DMS53 treated with DMSO at 0.1 percent for 48 hours (cell line): Measurements from ENCODE around the gene DPCD.
"Not testable (repeated sequence)": the region's sequence is repeated elsewhere in the genome, so short reads cannot be mapped to it uniquely, and the experiment has no call there.

Source experiments
- DNase-seq: peaks from one replicate; lab custom pipeline; 2025; ENCODE audit not compliant: unreplicated experiment; lab: John Stamatoyannopoulos, UW

Gene DPCD

DNA sequence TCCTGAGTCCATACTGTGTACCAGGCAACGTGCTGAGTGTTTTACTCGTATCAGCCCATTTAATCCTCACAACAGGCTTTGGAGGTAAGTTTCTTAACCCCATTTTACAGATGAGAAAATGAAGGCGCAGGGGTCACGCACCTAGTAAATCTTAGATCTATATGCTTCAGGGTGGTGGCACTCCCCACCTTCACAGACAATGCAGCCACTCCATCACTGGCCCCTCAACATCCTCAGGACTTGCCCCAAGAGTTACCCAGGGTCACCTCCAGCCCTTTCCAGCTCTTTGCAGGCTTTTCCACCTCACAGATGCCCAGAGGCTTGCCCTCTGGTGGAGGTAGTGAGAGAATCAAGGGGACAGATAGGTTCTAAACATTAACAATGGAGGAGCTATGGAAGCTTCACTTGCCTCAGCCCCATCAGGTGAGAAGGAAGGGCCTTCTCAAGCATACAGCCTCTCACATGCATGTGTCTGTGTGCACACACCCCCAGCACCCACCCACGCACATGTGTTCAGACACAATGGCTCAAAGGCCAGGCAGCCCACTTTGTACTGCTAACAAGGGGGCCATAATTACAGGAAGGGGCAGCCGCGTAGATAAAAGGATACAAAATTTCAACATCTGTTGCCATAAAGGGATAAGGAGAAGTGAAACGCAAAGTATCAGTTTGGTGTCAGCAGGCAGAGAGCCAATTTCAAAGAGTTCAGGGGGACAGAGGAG lies 29.1 kb downstream of the DPCD start:
- DNase-seq = no peak

DNA sequence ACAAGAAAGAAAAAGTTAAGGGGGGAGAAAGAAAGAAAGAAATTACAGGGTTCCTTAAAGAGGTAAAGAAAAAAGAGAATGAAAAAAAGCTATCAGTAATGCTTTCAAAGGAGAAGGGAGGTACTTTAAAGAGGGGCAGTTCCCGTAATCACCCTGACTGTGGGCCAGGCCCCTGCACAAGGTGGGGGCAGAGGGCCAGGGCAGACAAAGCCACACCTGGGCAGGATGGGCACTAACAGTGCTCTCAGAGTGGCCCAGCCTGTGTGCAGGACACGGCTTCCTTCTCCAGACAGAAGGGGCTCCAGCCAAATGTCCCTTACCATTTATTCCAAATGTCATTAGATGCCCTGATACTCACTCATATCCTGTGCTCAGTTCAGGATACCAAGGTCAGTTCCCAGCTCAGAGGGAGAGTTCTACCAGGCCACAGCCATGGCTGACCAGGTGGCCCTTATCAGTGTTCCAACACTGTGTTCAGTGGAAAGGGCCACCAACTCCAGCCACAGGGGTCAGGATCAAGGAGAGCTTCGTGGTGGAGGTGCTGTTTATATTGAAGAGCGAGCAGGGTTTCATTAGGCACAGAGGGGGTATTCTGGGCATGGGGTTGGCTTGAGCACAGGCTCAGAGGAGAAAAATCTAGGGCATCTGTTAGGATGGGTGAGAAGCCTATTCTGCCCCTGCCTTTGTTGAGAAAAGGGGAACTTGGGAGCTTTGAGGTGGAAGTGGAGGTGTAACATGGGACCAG lies 29.9 kb downstream of the DPCD start:
- DNase-seq = no peak

DNA sequence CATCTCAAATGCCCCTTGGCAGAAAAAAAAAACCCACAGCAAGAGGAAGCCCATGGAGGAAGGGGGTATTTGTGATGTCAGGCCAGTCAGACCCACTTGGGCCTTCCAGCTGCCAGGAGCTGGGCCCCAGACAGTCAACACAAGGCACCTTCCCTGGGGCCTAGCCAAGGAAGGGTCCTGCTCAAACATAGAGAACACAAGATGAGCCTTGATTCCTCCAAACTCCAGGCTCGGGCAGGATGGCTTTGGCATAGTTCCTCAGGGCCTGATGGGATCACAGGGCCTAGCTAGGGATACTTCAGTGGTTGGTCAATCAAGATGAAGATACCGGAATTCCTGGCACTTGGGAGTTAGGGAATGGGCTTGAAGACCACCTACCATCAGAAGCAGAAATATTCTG lies 30.8 kb downstream of the DPCD start:
- no peak for DNase-seq

DNA sequence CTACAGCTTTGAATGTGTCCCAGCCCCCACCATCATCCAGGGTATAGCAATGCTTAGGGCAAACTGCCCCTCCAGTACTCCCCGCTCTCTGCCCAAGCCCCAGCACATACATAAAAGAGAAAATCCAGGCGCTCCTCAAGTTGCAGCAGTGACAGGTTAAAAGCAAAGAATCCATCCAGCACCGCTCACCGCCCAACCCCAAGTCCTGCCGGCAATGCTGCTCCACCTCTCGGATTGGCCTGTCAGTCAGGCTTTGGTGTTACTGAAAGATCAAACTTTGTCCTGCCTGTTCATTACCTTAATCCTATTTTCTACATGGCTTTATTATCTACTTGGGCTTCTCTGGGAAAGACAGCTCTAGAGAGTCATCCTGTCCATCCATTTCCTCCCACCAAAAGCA lies 31.9 kb downstream of the DPCD start:
- no peak for DNase-seq

DNA sequence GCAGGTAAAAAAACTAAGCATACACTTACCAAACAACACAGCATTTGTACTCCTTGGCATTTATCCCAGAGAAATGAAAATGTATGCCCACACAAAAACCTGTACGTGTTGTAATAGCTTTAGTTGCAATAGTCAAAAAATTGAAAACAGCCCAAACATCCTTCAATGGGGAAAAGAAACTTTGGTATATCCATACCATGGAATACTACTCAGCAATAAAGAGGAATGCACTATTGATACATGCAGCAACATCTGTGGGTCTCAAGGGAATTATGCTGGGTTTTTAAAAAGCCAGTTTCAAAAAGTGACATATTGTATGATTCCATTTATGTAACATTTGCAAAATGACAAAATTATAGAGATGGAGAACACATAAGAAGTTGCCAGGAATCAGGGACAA lies 35.4 kb downstream of the DPCD start:
- no peak for DNase-seq

DNA sequence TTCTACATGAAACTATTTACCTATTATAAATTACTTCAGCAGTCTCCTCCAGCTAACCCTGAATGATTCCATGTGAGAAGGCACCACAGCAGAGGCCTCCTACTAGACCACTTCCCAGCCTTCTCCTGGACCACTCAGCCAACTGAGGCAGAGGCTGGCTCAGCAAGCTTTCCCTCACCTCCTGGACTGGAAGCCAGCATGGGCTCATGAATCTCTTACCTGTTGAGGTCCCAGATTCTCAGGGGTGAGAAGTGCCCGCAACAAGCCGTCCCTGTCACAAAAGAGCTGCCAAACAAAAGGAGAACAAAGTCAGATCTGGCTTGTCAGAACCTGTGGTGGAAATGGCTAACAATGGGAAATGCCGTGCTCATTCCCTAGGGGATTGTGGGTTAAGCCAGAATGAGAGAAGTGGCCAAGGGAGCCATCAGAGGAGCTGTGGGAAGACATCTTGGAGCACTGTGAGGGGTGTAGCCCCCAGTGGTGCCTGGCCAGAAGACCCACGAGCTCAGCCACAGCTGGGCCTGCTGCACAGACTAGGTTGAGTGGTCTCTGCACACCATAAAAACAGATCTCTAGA lies 36.5 kb downstream of the DPCD start:
- no peak for DNase-seq

DNA sequence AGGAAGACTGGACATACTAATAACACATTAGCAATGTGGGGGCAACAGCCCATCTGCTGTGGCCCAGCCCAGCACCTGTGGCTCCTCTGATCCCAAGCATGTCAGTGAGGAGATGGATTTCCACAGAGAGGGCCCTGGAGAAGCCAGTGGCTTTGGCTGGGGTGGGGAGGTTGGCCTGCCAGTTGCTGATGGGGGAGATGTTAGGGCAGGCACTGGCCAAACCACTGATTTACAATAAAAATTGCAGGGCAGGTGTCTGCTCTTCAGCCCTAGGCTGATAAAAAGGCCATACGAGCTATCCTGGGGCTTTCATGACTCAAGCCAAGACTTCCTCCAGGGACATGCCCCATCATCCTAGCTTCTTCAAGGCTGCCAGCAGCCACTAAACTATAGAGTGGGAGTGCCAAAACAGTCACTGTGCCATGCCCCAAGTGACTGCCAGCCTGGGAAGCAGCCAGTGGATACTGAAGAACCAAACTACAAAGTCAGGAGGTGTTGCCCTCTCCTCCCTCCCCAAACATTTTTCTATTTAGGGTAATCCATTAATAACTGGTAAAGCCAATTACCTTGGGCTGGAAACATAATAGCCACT lies 37.8 kb downstream of the DPCD start:
- DNase-seq = no peak

DNA sequence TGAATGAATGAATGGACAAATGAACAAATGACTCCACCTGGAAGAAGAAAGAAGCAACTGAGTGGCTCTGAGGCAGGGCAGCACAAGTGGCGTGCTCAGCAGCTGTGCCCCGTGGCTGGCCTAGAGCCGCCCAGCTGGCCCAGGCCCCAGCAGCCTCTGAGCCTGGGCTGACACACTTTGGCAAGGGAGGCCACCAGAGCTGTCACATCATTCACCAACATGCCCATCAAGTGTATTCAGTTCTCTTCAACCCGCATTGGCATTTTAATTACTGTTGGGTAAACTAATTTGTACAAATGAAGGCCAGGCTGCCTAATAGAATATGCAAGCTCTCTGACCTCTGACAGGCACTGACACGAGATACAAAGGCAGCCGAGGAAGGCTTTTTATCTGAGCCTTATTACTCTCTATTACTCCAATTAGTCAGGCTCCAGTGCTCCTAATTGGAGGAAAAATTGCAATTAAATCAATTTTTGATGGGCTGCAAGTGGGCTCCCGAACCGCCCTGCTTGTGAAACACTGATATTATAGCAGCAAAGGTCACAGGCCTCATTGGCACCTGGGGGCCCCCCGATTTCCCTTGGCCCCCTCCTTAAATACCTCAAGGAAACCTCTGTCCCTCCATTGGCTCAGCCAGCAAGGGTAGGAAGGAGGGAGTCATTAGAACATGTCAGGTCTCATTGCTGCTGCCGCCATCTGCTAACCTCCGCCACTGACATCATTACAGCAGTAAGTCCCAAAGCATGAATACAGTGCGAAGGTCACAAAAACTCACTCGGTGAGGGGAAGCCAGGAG lies 41.9 kb downstream of the DPCD start:
- DNase-seq = no peak

DNA sequence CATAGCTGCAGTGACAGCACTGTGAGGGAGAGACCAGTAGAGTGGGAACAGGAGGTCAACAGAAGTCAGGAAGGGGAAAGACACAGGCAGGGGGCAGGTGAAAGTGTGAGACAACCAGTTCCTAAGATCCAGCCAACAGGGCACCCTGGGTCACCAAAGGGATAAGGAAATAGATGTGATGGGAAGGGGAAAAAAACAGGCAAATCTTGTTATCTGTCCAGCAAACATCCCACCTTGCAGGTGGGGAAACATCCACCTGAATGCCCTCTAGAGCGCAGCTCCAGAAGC lies 42.5 kb downstream of the DPCD start:
- no peak for DNase-seq

DNA sequence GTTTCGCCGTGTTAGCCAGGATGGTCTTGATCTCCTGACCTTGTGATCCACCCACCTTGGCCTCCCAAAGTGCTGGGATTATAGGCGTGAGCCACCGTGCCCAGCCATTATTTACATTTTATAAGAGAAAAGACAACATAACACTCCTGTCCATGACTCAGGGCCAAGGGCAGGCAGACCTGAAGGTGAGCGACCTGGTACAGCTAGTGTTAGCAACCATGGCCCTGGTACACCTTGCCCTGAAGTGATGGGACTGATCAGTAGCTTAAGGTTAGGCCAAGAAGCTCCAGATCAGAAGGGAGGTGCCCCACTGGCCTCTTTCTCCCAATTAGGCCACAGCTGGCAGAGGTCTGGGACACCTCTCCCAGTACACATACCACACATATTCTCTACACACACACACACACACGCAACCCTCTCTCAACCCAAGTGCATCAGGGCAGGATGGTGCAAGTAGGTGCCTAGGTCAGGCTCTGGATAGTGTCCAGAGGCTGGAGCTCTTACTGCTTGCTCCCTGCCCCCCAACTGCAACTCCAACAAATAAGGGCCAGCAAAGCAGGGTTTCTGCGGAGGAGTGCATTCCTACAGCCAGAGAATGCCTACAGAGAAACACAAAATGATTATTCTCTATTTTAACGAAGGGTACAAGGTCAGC lies 43.8 kb downstream of the DPCD start:
- DNase-seq = no peak

DNA sequence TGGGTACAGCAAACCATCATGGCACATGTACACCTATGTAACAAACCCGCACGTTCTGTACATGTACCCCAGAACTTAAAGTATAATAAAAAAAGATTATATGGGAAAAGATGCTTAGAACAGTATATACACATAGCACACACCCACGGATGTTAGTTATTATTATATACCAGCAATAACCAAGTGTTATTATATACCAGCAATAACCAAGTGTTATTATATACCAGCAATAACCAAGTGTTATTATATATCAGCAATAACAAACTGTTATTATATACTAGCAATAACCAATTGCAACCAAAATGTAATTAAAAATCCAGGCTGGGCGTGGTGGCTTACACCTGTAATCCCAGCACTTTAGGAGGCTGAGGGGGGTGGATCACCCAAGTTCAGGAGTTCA lies 45.4 kb downstream of the DPCD start:
- DNase-seq = not testable (repeated sequence)

DNA sequence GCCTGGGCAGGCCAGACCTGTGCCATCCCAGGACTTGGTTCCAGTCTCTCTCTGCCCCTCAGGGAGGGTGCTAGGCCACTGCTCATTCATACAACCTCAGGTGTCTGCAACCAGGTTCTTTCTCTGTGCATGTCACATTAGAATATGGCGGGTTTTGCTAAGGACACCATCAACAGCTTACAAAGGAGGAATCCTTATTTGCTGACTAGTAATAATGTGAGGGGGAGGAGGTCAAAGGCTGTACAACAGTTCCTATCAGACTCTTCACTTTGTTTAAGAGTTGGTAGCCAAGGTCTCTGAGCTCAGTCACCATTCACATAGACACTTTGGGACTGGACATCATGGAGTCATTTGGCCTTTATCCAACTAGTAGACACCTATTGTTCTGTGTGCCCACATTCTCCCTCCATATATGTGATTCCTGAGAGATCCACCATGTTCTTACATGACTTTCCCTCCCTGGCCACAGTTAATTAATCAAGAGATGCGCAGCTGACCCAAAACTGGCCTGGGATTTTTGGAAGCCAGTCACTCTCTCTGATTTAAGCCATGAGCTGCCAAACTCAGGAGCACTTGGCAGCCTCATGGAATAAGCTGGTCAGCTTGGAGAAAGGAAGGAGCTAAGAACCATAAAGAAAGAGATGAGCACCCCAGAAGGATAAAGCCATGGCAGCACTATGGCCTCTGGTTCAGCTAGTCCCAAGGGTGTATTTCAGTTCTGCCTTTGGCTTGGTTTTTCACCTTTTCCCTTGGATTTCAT lies 51.2 kb downstream of the DPCD start:
- no peak for DNase-seq

DNA sequence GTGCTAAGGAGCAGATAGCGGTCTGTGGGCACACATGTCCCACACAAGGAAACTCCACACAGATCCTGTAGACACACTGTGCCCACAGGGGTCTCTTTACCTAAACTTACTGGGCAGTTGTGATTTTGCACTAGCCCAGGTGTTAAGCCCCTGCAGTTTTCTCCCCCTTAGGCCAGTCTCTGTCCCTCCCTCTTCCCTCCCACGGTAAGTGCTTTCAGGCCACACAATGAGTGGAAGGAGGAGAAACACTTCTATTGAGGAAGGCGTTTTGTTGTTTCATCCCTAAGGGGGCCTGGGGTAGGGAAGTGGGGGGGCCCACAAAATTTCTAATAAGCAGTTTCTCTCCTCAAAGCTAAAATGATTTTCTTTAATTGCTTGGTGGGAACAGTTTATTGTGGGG lies 55.4 kb downstream of the DPCD start:
- no peak for DNase-seq

DNA sequence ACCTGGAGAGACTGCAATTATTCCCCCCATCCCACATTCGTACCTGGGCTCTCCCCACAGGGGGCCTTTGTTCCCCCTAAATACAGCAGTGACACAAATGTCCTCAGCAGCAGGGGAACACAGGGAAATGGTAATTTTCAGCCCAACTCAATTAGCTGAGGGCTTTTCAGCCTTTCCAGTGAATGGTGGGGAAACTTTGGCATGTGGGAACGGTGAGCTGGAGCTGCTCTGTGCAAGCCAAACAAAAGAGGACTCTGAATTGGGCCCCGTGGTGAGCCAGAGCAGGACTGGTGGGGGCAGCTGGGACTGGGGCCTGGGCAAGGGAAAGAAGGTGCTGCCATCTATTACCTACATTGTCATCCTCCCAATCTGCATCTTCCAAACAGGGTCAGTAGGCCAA lies 55.9 kb downstream of the DPCD start:
- no peak for DNase-seq

DNA sequence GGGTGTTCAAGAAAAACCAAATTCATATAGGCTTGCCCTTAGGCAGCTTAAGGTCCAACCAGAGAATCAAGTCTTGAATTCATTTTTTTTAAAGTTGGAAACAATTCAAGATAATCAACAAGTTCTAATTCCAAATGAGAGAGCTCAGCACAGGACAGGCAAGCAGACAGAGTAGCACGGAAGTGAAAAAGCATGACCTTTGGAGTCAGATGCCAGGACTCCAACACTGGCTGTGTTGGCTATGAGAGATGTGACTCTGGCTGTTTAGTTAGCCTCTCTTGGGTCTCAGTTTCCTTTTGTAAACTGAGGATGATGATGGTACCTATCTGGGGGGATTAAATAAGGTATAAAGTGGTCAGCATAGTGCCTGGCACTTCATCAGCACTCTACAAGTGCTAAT lies 57.5 kb downstream of the DPCD start:
- DNase-seq = no peak

DNA sequence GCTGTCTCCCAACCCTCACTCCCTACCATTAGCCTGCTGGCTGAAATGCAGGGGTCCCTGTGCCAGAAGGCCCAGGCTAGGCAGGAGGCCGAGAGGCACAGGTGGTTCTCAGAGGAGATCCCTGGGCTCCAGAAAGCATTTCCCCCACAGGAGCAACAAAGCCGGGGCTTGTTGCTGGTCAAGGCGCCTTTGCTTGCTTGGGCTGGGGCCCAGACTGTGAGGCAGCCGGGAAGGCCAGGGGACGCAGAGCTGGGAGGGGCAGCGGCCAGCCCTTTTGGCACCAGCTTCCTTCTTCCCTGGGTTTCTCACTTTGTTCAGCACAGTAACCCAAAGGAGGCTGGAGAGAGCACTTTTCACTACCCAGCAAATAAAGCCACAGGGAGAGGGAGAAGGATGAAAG lies 58.2 kb downstream of the DPCD start:
- no peak for DNase-seq

DNA sequence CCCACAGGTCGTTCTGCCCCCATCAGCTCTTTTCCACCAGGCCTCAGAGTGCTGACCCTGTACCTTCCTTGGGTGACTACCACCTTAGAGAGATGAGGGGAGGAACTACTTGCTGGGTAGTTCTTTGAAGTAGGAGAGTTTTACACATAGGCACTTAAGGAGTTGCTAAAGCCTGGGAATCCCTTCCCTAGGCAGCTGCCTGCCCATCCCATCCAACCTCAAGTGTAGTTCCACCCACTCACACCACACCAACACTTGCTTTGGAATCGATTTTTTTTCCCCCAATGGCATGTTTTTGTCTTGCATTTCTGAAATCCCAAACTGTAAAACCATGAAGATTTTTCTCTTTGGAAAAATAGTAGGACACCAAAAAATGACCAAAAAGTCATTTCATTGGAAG lies 59.1 kb downstream of the DPCD start:
- DNase-seq = no peak

DNA sequence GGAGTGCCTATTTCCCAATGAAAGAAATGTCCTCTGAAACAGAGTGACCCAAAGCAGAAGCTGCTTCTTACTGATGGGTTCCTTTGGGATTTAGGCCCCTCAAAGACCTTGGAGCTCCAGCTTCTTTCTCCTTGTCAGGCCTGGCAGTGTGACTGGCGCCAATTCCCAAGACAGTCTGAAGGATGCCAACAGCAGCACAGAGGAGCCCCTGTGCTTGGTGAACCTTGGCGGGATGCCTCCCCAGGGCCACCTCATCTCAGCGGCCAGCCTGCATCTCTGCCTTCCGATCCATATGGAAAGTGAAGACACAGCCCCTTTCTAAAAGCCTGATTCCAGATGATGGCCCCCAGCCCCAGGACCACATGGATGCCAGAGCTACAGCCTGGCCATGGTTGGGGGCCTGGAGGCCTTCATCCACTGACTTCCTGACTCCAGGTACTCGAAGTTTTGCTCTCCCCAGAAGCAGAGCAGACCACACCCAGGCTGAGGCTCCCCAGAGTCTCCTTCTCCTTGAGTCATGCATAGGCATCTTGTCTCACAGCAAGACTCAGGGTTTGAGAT lies 61.5 kb downstream of the DPCD start:
- DNase-seq = no peak

DNA sequence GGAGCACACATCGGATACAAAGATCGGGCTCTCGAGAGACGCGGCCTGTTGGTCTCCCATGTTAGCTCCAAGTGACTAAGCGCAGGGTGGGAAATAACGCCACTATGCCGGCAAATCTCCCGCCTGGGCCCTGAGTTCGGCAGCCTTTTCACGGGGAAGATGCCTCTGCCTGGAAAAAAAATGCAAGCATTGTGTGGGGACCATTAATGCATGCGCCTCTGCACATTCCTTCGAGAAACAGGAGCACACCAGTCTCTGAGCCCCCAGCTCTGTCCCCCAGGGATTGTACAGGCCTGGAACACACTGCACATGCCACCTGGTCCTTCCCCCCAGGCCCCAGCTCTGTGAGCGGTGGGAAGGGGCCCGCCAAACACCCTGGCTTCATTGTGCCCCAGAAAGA lies 62.7 kb downstream of the DPCD start:
- DNase-seq = no peak

DNA sequence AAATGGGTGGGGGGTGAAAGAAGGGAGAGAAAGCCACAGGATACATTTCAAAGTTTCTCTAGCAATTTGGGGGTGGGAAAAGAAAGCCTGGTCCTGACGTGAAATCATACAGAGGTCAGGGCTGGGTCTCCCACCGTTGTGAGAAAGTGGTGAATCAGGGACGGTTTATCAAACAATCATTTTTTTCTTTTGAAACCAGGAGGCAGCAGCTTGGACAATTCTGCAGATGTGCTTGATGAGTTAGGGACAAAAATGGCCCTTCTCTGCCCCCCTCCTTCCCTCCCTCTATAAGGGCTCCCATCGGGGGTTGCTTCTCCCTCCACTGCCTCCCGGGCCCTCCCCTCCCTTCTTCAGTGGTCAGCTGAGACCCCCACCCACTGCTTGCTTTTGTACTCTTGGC lies 63.2 kb downstream of the DPCD start:
- DNase-seq = no peak
